ENCODE measurements around the gene CDYL. TPM values are rescaled to one million over a fixed set of nuclear protein-coding genes. Genes with fewer than 3 reads are reported as not detected.

CDYL gene
- total RNA-seq, 1 experiment from 2014 or later = 41.6 TPM

GRCh38 chr6:4858194-4859015 lies 82.2 kb downstream of the CDYL start:
- H3K4me1 ChIP-seq = peaks cover 10% of the 10 kb centered on the region; the same call in 1 of the 2 replicates
- H3K9me3 ChIP-seq = no peaks in the 10 kb centered on the region
- no peak for TF ChIP-seq CTCF (IDR thresholded peaks at IDR 0.05; ENCODE audit: insufficient read depth in 1 of 2, low read depth in 1 of 2, low read length in 1 of 2, severe bottlenecking in 1 of 2, unreplicated experiment in 1 of 2)
- no peak overlapping the region for H3K4me3 ChIP-seq (ENCODE audit: low read depth, low read length)
- ChIA-PET POLR2A (no interaction called here), CTCF (interaction anchor here (0.6 to 1.5 kb wide), 3 partner anchors 10 to 168 kb away, joined by 3 to 6 read pairs (median 3); no protein-coding TSS in a partner anchor)
- BruUV-seq (replicated peaks) = no TSS peak
- H3K27ac Mint-ChIP-seq (ENCODE audit: unreplicated experiment) = no peak overlapping the region
- no peak for DNase-seq
- intact Hi-C loops (cut with micrococcal nuclease; ENCODE audit: unreplicated experiment) = no loop called here
- no peaks in the 10 kb centered on the region for H3K27me3 Mint-ChIP-seq (ENCODE audit: insufficient read depth, unreplicated experiment)
- H3K36me3 ChIP-seq (ENCODE audit: control insufficient read depth, insufficient read depth, low read length) = no peaks in the 10 kb centered on the region; the same call in 1 of the 2 replicates
- no peak overlapping the region for H3K4me3 Mint-ChIP-seq (ENCODE audit: unreplicated experiment)
- H3K9me3 Mint-ChIP-seq (ENCODE audit: unreplicated experiment) = no peaks in the 10 kb centered on the region
- no peaks in the 10 kb centered on the region for H3K27me3 ChIP-seq (replicated peaks; ENCODE audit: control insufficient read depth, insufficient read depth, low read length)
- H3K4me1 Mint-ChIP-seq (ENCODE audit: low read depth, unreplicated experiment) = peaks cover 15% of the 10 kb centered on the region
- H3K36me3 Mint-ChIP-seq (ENCODE audit: insufficient read depth, unreplicated experiment) = peaks cover 15% of the 10 kb centered on the region

GRCh38 chr6:4860387-4860786 lies 84.2 kb downstream of the CDYL start:
- Mint-ChIP-seq H3K4me1 (ENCODE audit: low read depth, unreplicated experiment) (peaks cover 7% of the 10 kb centered on the region), H3K27ac (ENCODE audit: unreplicated experiment) (no peak overlapping the region), H3K36me3 (ENCODE audit: insufficient read depth, unreplicated experiment) (peaks cover 1% of the 10 kb centered on the region), H3K4me3 (ENCODE audit: unreplicated experiment) (no peak overlapping the region), H3K27me3 (ENCODE audit: insufficient read depth, unreplicated experiment) (no peaks in the 10 kb centered on the region), H3K9me3 (ENCODE audit: unreplicated experiment) (no peaks in the 10 kb centered on the region)
- BruUV-seq (replicated peaks) = no TSS peak
- no peaks in the 10 kb centered on the region; the same call in 1 of the 2 replicates for H3K36me3 ChIP-seq (ENCODE audit: control insufficient read depth, insufficient read depth, low read length)
- no peaks in the 10 kb centered on the region for H3K4me1 ChIP-seq
- POLR2A ChIA-PET = no interaction called here
- no peaks in the 10 kb centered on the region for H3K9me3 ChIP-seq
- DNase-seq = no peak
- TF ChIP-seq CTCF (IDR thresholded peaks at IDR 0.05; ENCODE audit: insufficient read depth in 1 of 2, low read depth in 1 of 2, low read length in 1 of 2, severe bottlenecking in 1 of 2, unreplicated experiment in 1 of 2) = no peak
- CTCF ChIA-PET = no interaction called here
- intact Hi-C loops (cut with micrococcal nuclease; ENCODE audit: unreplicated experiment) = no loop called here
- no peak overlapping the region for H3K4me3 ChIP-seq (ENCODE audit: low read depth, low read length)
- H3K27me3 ChIP-seq (replicated peaks; ENCODE audit: control insufficient read depth, insufficient read depth, low read length) = no peaks in the 10 kb centered on the region

GRCh38 chr6:4861564-4861963 lies 85.4 kb downstream of the CDYL start:
- ChIA-PET POLR2A (no interaction called here), CTCF (no interaction called here)
- no TSS peak for BruUV-seq (replicated peaks)
- no peaks in the 10 kb centered on the region for H3K9me3 Mint-ChIP-seq (ENCODE audit: unreplicated experiment)
- peaks cover 4% of the 10 kb centered on the region for H3K36me3 Mint-ChIP-seq (ENCODE audit: insufficient read depth, unreplicated experiment)
- Histone ChIP-seq H3K36me3 (ENCODE audit: control insufficient read depth, insufficient read depth, low read length) (no peaks in the 10 kb centered on the region; the same call in 1 of the 2 replicates), H3K9me3 (no peaks in the 10 kb centered on the region), H3K4me1 (0 out of 2 replicates have a peak, but pooled peaks cover 5% of the 10 kb centered on the region), H3K4me3 (ENCODE audit: low read depth, low read length) (no peak overlapping the region), H3K27me3 (replicated peaks; ENCODE audit: control insufficient read depth, insufficient read depth, low read length) (no peaks in the 10 kb centered on the region)
- no peak overlapping the region for H3K27ac Mint-ChIP-seq (ENCODE audit: unreplicated experiment)
- no peaks in the 10 kb centered on the region for H3K27me3 Mint-ChIP-seq (ENCODE audit: insufficient read depth, unreplicated experiment)
- DNase-seq = no peak
- intact Hi-C loops (cut with micrococcal nuclease; ENCODE audit: unreplicated experiment) = no loop called here
- H3K4me3 Mint-ChIP-seq (ENCODE audit: unreplicated experiment) = no peak overlapping the region
- peaks cover 8% of the 10 kb centered on the region for H3K4me1 Mint-ChIP-seq (ENCODE audit: low read depth, unreplicated experiment)
- no peak for TF ChIP-seq CTCF (IDR thresholded peaks at IDR 0.05; ENCODE audit: insufficient read depth in 1 of 2, low read depth in 1 of 2, low read length in 1 of 2, severe bottlenecking in 1 of 2, unreplicated experiment in 1 of 2)
